ENCODE results near the gene B4GALT5.

The B4GALT5 gene

DNA sequence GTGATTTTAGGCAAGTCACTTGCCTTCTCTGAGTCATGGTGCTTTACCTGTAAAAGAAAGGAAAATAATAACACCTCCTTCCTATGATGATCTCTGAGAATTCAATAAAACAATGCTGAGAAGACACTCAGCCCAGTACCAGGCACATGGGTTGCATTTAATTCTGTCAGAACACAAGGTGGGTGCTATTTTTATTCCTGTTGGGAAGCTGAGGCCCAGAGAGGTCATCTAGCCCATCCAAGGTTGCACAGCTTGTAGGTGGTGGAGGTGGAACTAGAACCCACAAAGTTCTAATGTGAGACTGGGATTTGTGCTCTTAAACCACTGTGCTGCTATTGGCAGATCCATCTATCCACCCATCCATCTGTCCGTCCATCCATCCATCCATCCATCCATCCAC, 106.1 kb downstream of the B4GALT5 start:
- H3K36me3 Mint-ChIP-seq, result no peaks in the 10 kb centered on the region
- H3K27ac Mint-ChIP-seq, result no peak overlapping the region
- ATAC-seq (ENCODE audit: low read depth) (no peak), DNase-seq (ENCODE audit: low spot score in 2 of 2) (no peak)
- H3K4me1 Mint-ChIP-seq, result peaks cover 14% of the 10 kb centered on the region
- no peaks in the 10 kb centered on the region for H3K9me3 Mint-ChIP-seq
- H3K4me3 Mint-ChIP-seq, result no peak overlapping the region
- peaks cover 12% of the 10 kb centered on the region for H3K27me3 Mint-ChIP-seq

GRCh38 chr20:49603209-49603627, 110.5 kb downstream of the B4GALT5 start:
- H3K27ac Mint-ChIP-seq, result no peak overlapping the region
- peaks cover 11% of the 10 kb centered on the region for H3K27me3 Mint-ChIP-seq
- H3K4me1 Mint-ChIP-seq, result no peaks in the 10 kb centered on the region
- ATAC-seq (ENCODE audit: low read depth) (no peak), DNase-seq (ENCODE audit: low spot score in 2 of 2) (no peak)
- H3K4me3 Mint-ChIP-seq, result no peak overlapping the region
- H3K36me3 Mint-ChIP-seq, result no peaks in the 10 kb centered on the region
- no peaks in the 10 kb centered on the region for H3K9me3 Mint-ChIP-seq

GRCh38 chr20:49602345-49603208, 111.1 kb downstream of the B4GALT5 start:
- no peak overlapping the region for H3K27ac Mint-ChIP-seq
- H3K4me3 Mint-ChIP-seq, result no peak overlapping the region
- no peaks in the 10 kb centered on the region for H3K4me1 Mint-ChIP-seq
- H3K36me3 Mint-ChIP-seq, result no peaks in the 10 kb centered on the region
- no peak for DNase-seq (ENCODE audit: low spot score in 2 of 2)
- peaks cover 7% of the 10 kb centered on the region for H3K27me3 Mint-ChIP-seq
- ATAC-seq (ENCODE audit: low read depth), result no peak
- no peaks in the 10 kb centered on the region for H3K9me3 Mint-ChIP-seq

DNA sequence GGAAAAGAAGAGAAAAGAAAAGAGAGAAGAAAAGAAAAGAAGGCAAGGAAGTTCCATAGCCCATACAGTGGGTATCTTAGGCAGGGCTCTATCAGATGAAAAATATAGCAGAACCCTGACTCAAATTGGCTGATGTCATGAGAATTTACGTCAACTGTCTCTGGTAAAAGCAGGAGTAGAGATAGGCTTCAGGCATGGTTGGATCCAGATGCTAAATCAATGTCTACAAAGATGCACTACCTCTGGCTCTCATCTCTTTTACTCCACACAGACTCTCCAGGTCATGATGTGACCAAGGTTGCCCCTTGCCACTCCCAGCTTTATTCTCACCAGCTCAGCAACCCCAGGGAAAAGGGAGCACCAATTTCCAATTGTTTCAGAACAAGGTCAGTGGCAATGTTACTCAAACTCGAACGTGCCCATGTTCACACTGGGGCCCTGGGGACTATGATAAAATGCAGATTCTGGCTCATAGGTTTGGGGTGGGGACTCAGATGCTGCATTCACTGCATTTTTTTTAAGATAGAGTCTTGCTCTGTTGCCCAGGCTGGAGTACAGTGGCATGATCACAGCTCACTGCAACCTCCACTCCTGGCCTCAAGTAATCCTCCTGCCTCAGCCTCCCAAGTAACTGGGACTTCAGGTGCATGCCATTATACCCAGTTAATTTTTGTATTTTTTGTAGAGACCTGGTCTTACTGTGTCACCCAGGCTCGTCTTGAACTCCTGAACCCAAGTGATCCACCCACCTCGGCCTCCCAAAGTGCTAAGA, 112.3 kb downstream of the B4GALT5 start:
- H3K4me3 Mint-ChIP-seq, result no peak overlapping the region
- H3K27me3 Mint-ChIP-seq, result peaks cover 9% of the 10 kb centered on the region
- no peak for DNase-seq (ENCODE audit: low spot score in 2 of 2)
- ATAC-seq (ENCODE audit: low read depth), result no peak
- H3K9me3 Mint-ChIP-seq, result no peaks in the 10 kb centered on the region
- no peaks in the 10 kb centered on the region for H3K36me3 Mint-ChIP-seq
- H3K4me1 Mint-ChIP-seq, result peaks cover 2% of the 10 kb centered on the region
- H3K27ac Mint-ChIP-seq, result no peak overlapping the region

DNA sequence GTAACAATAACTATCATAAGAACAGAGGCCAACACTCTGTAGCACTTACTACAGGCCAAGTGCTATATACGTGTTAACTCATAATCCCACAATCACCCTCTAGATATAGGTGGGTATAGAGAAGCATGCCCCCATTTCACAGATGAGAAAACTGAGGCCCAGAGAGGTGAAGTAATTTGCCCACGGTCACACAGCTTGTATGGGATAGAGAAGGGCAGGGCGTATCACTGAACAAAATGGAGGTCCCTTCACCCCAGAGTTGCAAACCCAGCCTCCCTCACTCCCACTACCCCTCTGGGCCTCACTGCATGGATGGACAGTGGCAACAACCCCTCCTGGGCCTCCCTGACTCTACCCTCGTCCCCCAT, 113.9 kb downstream of the B4GALT5 start:
- DNase-seq (ENCODE audit: low spot score in 2 of 2), result no peak
- no peak for ATAC-seq (ENCODE audit: low read depth)
- Mint-ChIP-seq H3K9me3 (no peaks in the 10 kb centered on the region), H3K4me3 (no peak overlapping the region), H3K4me1 (peaks cover 3% of the 10 kb centered on the region), H3K27me3 (peaks cover 17% of the 10 kb centered on the region), H3K36me3 (no peaks in the 10 kb centered on the region), H3K27ac (no peak overlapping the region)

DNA sequence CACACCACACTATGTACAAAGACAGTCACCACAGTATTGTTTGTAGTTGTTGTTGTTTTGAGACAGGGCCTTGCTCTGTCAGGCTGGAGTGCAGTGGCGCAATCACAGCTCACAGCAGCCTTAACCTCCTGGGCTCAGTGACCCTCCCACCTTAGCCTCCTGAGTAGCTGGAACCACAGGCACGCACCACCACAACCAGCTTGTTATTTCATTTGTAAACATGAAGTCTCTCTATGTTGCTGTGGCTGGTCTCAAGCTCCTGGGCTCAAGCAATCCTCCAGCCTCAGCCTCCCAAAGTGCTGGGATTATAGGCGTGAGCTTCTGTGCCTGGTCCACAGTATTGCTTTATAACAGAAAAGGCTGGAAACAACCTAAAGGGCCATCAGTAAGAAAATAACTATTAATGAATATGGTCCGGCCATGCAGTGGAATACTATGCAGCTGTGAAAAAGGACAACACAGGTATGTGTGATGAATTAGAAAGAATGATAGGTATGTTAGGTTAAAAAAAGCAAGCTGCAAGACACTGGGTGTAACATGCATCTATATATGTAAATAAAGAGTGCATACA, 115.8 kb downstream of the B4GALT5 start:
- Mint-ChIP-seq H3K27me3 (peaks cover 24% of the 10 kb centered on the region), H3K4me3 (no peak overlapping the region), H3K4me1 (peaks cover 3% of the 10 kb centered on the region), H3K9me3 (no peaks in the 10 kb centered on the region), H3K36me3 (no peaks in the 10 kb centered on the region), H3K27ac (no peak overlapping the region)
- DNase-seq (ENCODE audit: low spot score in 2 of 2) (no peak), ATAC-seq (ENCODE audit: low read depth) (no peak)

GRCh38 chr20:49595811-49596561, 117.7 kb downstream of the B4GALT5 start:
- Mint-ChIP-seq H3K27me3 (peaks cover 32% of the 10 kb centered on the region), H3K27ac (no peak overlapping the region), H3K36me3 (no peaks in the 10 kb centered on the region), H3K4me3 (no peak overlapping the region), H3K9me3 (peaks cover 6% of the 10 kb centered on the region), H3K4me1 (peaks cover 8% of the 10 kb centered on the region)
- DNase-seq (ENCODE audit: low spot score in 2 of 2) (no peak), ATAC-seq (ENCODE audit: low read depth) (no peak)

DNA sequence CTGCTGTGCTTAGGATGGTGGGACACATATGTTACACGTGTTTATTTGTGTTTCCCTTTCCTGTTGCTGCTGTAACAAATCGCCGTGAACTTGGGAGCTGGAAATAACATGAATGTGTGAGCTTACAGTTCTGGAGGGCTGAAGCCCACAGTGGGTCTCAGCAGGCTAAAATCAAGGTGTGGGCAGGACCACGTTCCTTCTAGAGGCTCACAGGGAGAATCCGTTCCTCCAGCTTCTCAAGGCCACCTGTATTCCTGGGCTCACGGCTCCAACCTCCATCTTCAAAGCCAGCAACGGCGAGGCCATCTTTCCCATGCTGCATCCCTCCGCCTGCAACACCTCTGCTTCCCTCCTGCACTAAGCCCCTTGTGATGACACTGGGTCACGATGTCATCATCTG, 118.3 kb downstream of the B4GALT5 start:
- Mint-ChIP-seq H3K9me3 (peaks cover 9% of the 10 kb centered on the region), H3K4me3 (no peak overlapping the region), H3K36me3 (no peaks in the 10 kb centered on the region), H3K4me1 (peaks cover 10% of the 10 kb centered on the region), H3K27me3 (peaks cover 30% of the 10 kb centered on the region), H3K27ac (no peak overlapping the region)
- ATAC-seq (ENCODE audit: low read depth) (no peak), DNase-seq (ENCODE audit: low spot score in 2 of 2) (no peak)

DNA sequence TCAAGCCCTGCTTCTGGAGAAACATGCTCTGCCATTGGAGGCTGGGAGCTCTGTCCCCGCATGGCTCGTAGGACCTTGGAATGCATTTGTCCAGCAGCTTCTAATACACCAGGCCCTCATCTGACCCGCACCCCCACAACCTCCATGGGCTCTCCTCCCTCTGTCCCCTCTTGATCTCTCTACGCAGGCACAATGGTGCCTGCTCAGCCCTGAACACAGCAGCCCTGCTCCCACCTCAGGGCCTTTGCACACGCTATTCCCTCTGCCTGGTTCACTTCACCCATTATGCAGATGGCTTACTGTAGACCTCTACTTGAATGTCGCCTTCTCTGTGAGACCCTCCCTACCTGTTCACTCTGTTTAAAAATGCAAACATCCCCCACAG, 118.8 kb downstream of the B4GALT5 start:
- Mint-ChIP-seq H3K27ac (no peak overlapping the region), H3K36me3 (no peaks in the 10 kb centered on the region), H3K4me1 (peaks cover 14% of the 10 kb centered on the region), H3K9me3 (peaks cover 13% of the 10 kb centered on the region), H3K27me3 (peaks cover 30% of the 10 kb centered on the region), H3K4me3 (no peak overlapping the region)
- DNase-seq (ENCODE audit: low spot score in 2 of 2), result no peak
- ATAC-seq (ENCODE audit: low read depth), result no peak

- peaks cover 15% of the 10 kb centered on the region for H3K9me3 Mint-ChIP-seq
- ATAC-seq (ENCODE audit: low read depth) (no peak), DNase-seq (ENCODE audit: low spot score in 2 of 2) (no peak)
- peaks cover 29% of the 10 kb centered on the region for H3K27me3 Mint-ChIP-seq
- no peaks in the 10 kb centered on the region for H3K36me3 Mint-ChIP-seq
- H3K4me3 Mint-ChIP-seq, result no peak overlapping the region
- peaks cover 14% of the 10 kb centered on the region for H3K4me1 Mint-ChIP-seq
- no peak overlapping the region for H3K27ac Mint-ChIP-seq
Measured at GRCh38 chr20:49594143-49594930, 119.3 kb downstream of the B4GALT5 start.

DNA sequence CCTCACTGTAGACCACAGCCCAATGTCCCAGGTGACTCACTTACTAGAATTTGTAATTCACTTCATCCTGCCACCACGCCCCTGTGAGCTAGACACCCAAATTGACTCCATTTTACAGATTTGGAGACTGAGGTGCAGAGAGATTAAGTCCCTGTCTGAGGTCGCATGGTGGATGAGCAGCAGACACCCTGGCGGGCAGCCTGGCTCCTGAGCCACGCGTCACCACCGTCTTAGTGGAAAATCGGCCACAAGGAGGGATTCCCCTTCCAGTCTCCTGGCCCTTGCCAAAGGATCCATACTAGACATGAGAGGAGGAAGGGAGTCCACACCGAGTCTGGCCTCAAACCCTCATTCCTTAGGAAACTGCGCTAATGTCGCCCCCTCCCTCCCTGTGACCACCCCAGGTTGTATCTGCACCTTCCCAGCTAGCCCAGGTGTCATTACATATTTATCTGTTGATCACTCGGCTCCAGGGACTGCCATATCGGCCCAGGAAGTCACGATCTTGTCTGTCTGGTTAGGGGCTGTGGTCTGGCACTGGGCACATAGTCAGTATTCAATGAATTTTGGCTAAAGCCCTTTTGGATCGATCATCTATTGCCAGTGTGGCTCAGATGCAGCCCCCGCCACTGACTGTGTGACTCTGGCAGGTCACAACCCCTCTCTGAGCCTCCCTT, 120.1 kb downstream of the B4GALT5 start:
- DNase-seq (ENCODE audit: low spot score in 2 of 2) (no peak), ATAC-seq (ENCODE audit: low read depth) (no peak)
- H3K4me1 Mint-ChIP-seq, result peaks cover 14% of the 10 kb centered on the region

DNA sequence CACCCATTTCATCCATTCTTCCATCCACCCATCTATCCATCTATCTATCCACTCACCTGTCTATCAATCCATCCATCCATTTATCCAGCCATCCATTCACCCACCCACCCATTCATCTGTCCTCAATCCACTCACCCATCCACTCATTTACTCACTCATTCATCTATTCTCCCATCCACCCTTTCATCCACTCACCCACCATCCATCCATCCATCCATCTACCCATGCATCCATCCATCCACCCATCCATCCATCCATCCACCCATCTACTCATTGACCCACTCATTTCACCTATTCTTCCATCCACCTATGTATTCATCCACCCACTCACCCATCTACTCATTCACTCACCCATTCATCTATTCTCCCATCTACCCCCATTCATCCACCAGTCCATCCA, 121.6 kb downstream of the B4GALT5 start:
- no peak overlapping the region for H3K4me3 Mint-ChIP-seq
- H3K36me3 Mint-ChIP-seq, result no peaks in the 10 kb centered on the region
- peaks cover 32% of the 10 kb centered on the region for H3K27me3 Mint-ChIP-seq
- H3K9me3 Mint-ChIP-seq, result peaks cover 15% of the 10 kb centered on the region
- no peak for ATAC-seq (ENCODE audit: low read depth)
- peaks cover 14% of the 10 kb centered on the region for H3K4me1 Mint-ChIP-seq
- H3K27ac Mint-ChIP-seq, result no peak overlapping the region
- no peak for DNase-seq (ENCODE audit: low spot score in 2 of 2)

More for the DNA sequence above, 120.1 kb downstream of the B4GALT5 start:
- H3K27me3 Mint-ChIP-seq, result peaks cover 29% of the 10 kb centered on the region
- no peak overlapping the region for H3K4me3 Mint-ChIP-seq
- H3K36me3 Mint-ChIP-seq, result no peaks in the 10 kb centered on the region
- H3K9me3 Mint-ChIP-seq, result peaks cover 15% of the 10 kb centered on the region
- no peak overlapping the region for H3K27ac Mint-ChIP-seq
